GM12878 (cell line): ENCODE data around the gene SIN3B. TPM values are rescaled to one million over a fixed set of nuclear protein-coding genes. Genes with fewer than 3 reads are reported as not detected.

Experiments used
- ATAC-seq: fragments of 200-7000 bp; cut with Tn5 transposase; 3 replicates; pipeline ENCODE4 v1.9.1; 2020; ENCODE audit warnings: mild to moderate bottlenecking, moderate library complexity
- BruUV-seq: library from RNA; stranded (reverse); fragments of 400-500 nt; replicated peaks from 2 replicates; lab custom pipeline; 2021; lab: Mats Ljungman, UMichigan
- CTCF ChIA-PET: fragments of 300-600 bp; sonication (Branson Sonifier 250); formaldehyde crosslinking; extraction: SDS; loops from one replicate; lab custom pipeline; 2021; ENCODE audit warnings: inconsistent platforms; lab: Yijun Ruan, JAX
- POLR2A ChIA-PET: fragments of 350-600 bp; formaldehyde crosslinking; extraction: SDS; loops from one replicate; lab custom pipeline; 2021; ENCODE audit warnings: inconsistent platforms; lab: Charles Lee
- RAD21 ChIA-PET: fragments of 300-600 bp; sonication (Branson Sonifier 250); formaldehyde crosslinking; loops from one replicate; lab custom pipeline; 2023; ENCODE audit warnings: antibody characterized with exemption; ENCODE audit not compliant: unreplicated experiment; lab: Charles Lee
- SMC1A ChIA-PET: fragments of 300-600 bp; sonication (Branson Sonifier 250); formaldehyde crosslinking; loops from one replicate; lab custom pipeline; 2023; ENCODE audit not compliant: unreplicated experiment, uncharacterized antibody; lab: Charles Lee
- DNase-seq: peaks from one replicate; pipeline ENCODE4 v3.0.0-alpha.2; 2011; ENCODE audit warnings: low read depth, low spot score
- FAIRE-seq: peaks from 3 replicates; lab custom pipeline; 2011; peaks lifted over from hg19 to GRCh38; lab: Jason Lieb, UNC
- H2AFZ ChIP-seq: 2 replicates; pipeline ENCODE4 v1.6.0; 2011; ENCODE audit warnings: low read depth, low read length, control low read depth; ENCODE audit not compliant: control insufficient read depth
- H3K27ac ChIP-seq: 2 replicates; pipeline ENCODE4 v1.5.1; 2011; ENCODE audit warnings: control low read depth; ENCODE audit not compliant: control insufficient read depth, insufficient read depth
- H3K27me3 ChIP-seq, 2 experiments: replicated peaks in 1 of 2; 2 replicates each; pipeline versions ENCODE4 v1.6.0 to v1.6.1; 2011; ENCODE audit warnings: low read length in 1 of 2; ENCODE audit not compliant: control insufficient read depth in 2 of 2, insufficient read depth in 2 of 2
- H3K36me3 ChIP-seq, 2 experiments: 2 replicates each; pipeline ENCODE4 v1.5.1; 2011; ENCODE audit warnings: low read length in 1 of 2; ENCODE audit not compliant: control insufficient read depth in 2 of 2, insufficient read depth in 2 of 2
- H3K4me1 ChIP-seq: 2 replicates; pipeline ENCODE4 v1.6.1; 2011; ENCODE audit warnings: mild to moderate bottlenecking, low read length, moderate library complexity, mixed read lengths; ENCODE audit not compliant: control insufficient read depth, insufficient read depth
- H3K4me2 ChIP-seq: 2 replicates; pipeline ENCODE4 v1.6.0; 2011; ENCODE audit warnings: control low read depth; ENCODE audit not compliant: control insufficient read depth, insufficient read depth
- H3K4me3 ChIP-seq: fragments of 200-600 bp; sonication (generic); 2 replicates; pipeline ENCODE4 v1.5.1; 2016
- H3K79me2 ChIP-seq: 2 replicates; pipeline ENCODE4 v1.6.0; 2011; ENCODE audit warnings: low read length; ENCODE audit not compliant: control insufficient read depth, insufficient read depth
- H3K9ac ChIP-seq: 2 replicates; pipeline ENCODE4 v1.8.0; 2011; ENCODE audit warnings: low read length, control low read depth, mixed read lengths; ENCODE audit not compliant: control insufficient read depth, insufficient read depth
- H3K9me3 ChIP-seq: replicated peaks from 3 replicates; pipeline ENCODE4 v1.5.1; 2011; ENCODE audit warnings: mild to moderate bottlenecking, low read length; ENCODE audit not compliant: control insufficient read depth, insufficient read depth
- H4K20me1 ChIP-seq: 2 replicates; pipeline ENCODE4 v1.6.0; 2011; ENCODE audit not compliant: control insufficient read depth, insufficient read depth
- CEBPB ChIP-seq, 2 experiments: fragments of 150-350 bp in 1 of 2; IDR thresholded peaks; 2 replicates each; pipeline ENCODE4 v1.6.1; 2012 to 2014; ENCODE audit warnings: low read depth in 2 of 2, low read length in 2 of 2, borderline replicate concordance in 1 of 2, inconsistent platforms in 1 of 2
- CHD2 ChIP-seq: IDR thresholded peaks from 2 replicates; pipeline ENCODE4 v1.6.1; 2011; ENCODE audit warnings: low read depth, low read length, improper control_type of control experiment, borderline replicate concordance
- CREB1 ChIP-seq: IDR thresholded peaks from 2 replicates; pipeline ENCODE4 v1.6.1; 2012; ENCODE audit warnings: low read depth, mild to moderate bottlenecking, inconsistent platforms
- GATAD2B ChIP-seq: fragments of 450-650 bp; conservative IDR thresholded peaks from 2 replicates; pipeline ENCODE4 v1.6.1; 2017; ENCODE audit warnings: low read depth, mild to moderate bottlenecking, moderate library complexity
- KDM1A ChIP-seq: fragments of 200-600 bp; sonication (generic); IDR thresholded peaks from 2 replicates; pipeline ENCODE4 v1.6.1; 2016; ENCODE audit warnings: borderline replicate concordance
- KLF5 ChIP-seq: fragments of 450-650 bp; IDR thresholded peaks from 2 replicates; pipeline ENCODE4 v1.6.1; 2014; ENCODE audit warnings: mild to moderate bottlenecking; ENCODE audit not compliant: partially characterized antibody
- MYC ChIP-seq: IDR thresholded peaks from 2 replicates; pipeline ENCODE4 v1.6.1; 2011; ENCODE audit warnings: mild to moderate bottlenecking, low read length, moderate library complexity, inconsistent platforms; ENCODE audit not compliant: insufficient read depth, insufficient replicate concordance, insufficient read length, severe bottlenecking
- PAX5 ChIP-seq: IDR thresholded peaks from 2 replicates; pipeline ENCODE4 v1.6.1; 2011; ENCODE audit warnings: low read depth, low read length, borderline replicate concordance
- POU2F2 ChIP-seq: IDR thresholded peaks from 3 replicates; pipeline ENCODE4 v1.6.1; 2011; ENCODE audit warnings: low read depth, mild to moderate bottlenecking, low read length, borderline replicate concordance
- RB1 ChIP-seq: fragments of 450-650 bp; formaldehyde crosslinking; IDR thresholded peaks from 2 replicates; pipeline ENCODE4 v1.6.1; 2017; ENCODE audit warnings: mild to moderate bottlenecking, borderline replicate concordance
- RUNX3 ChIP-seq: IDR thresholded peaks from 2 replicates; pipeline ENCODE4 v1.6.1; 2012; ENCODE audit warnings: low read length, inconsistent platforms
- SIN3A ChIP-seq: IDR thresholded peaks from 2 replicates; pipeline ENCODE4 v1.6.1; 2012; ENCODE audit warnings: low read depth, low read length, improper control_type of control experiment
- SIX5 ChIP-seq: IDR thresholded peaks from 2 replicates; pipeline ENCODE4 v1.6.1; 2011; ENCODE audit warnings: mild to moderate bottlenecking, low read depth, low read length, moderate library complexity; ENCODE audit not compliant: severe bottlenecking
- SMARCA5 ChIP-seq: fragments of 450-650 bp; IDR thresholded peaks from 2 replicates; pipeline ENCODE4 v1.6.1; 2017; ENCODE audit warnings: mild to moderate bottlenecking
- SREBF1 ChIP-seq: IDR thresholded peaks from 2 replicates; pipeline ENCODE4 v1.6.1; 2012; ENCODE audit warnings: mild to moderate bottlenecking, low read length
- TARDBP ChIP-seq: IDR thresholded peaks from 2 replicates; pipeline ENCODE4 v1.6.1; 2016; ENCODE audit warnings: borderline replicate concordance
- TCF3 ChIP-seq: IDR thresholded peaks from 2 replicates; pipeline ENCODE4 v1.6.1; 2012; ENCODE audit warnings: low read depth, mild to moderate bottlenecking, low read length, borderline replicate concordance; ENCODE audit not compliant: insufficient read depth
- ZSCAN29 ChIP-seq: fragments of 450-650 bp; IDR thresholded peaks from 2 replicates; pipeline ENCODE4 v1.6.1; 2017; ENCODE audit warnings: mild to moderate bottlenecking, moderate library complexity
- WGBS: methylation state at CpG from one replicate; pipeline ENCODE4 v1.1.6; 2016; ENCODE audit warnings: low lambda C conversion rate; ENCODE audit not compliant: insufficient replicate concordance, insufficient coverage; ENCODE audit errors: missing lambda C conversion rate; 5-methylcytosine and 5-hydroxymethylcytosine counted together
- in situ Hi-C: fragments of 300-500 bp; cut with MboI; formaldehyde crosslinking; loops from 9 replicates; pipeline ENCODE4 v1.14.3; 2018; ENCODE audit warnings: mixed read lengths
- intact Hi-C: fragments of 100-400 bp; cut with micrococcal nuclease; formaldehyde crosslinking; loops from one replicate; pipeline ENCODE4 v1.14.2; 2022; ENCODE audit not compliant: unreplicated experiment
- polyA plus RNA-seq, 11 experiments: library from polyadenylated mRNA; depleted of rRNA in 4 of 11; unstranded in 6 of 11; stranded (reverse) in 5 of 11; fragments of >200 nt; fragmentation: Nextera tagmentation in 4 of 11; fragmentation: Illumina TruSeq in 1 of 11; extraction: Ambion mirVana in 4 of 11; extraction: Trizol in 1 of 11; gene quantifications; 1 replicate in 1 of 11; 2 replicates in 10 of 11; pipeline versions ENCODE4 v1.2.1 to v1.2.3, GENCODE V29; 2011 to 2016; ENCODE audit warnings: inconsistent platforms in 2 of 11, missing spikeins in 2 of 11, low read depth in 1 of 11
- total RNA-seq, 4 experiments: library from RNA; depleted of rRNA in 3 of 4; stranded (reverse); fragments of >200 nt in 3 of 4; fragmentation: Illumina TruSeq in 1 of 4; extraction: Trizol in 1 of 4; gene quantifications; 2 replicates each; pipeline versions ENCODE4 v1.2.1 to v1.2.3, GENCODE V29; 2013 to 2021
- TF ChIP-seq, protein P1 (sequence below): fragments of 450-650 bp; formaldehyde crosslinking; IDR thresholded peaks from 2 replicates; pipeline ENCODE4 v1.4.0; 2020; ENCODE audit warnings: mild to moderate bottlenecking, moderate library complexity
- TF ChIP-seq, protein P2 (sequence below): fragments of 150-350 bp; IDR thresholded peaks from 2 replicates; pipeline ENCODE4 v1.6.1; 2014; ENCODE audit warnings: mild to moderate bottlenecking, low read depth, low read length

Gene SIN3B
- total and polyA plus RNA-seq, 10 of the 15 experiments (the other 5 are each of a cell fraction or from before 2014, with no cell fraction given) = 0.68 to 34.5 (median 15.8) TPM

DNA sequence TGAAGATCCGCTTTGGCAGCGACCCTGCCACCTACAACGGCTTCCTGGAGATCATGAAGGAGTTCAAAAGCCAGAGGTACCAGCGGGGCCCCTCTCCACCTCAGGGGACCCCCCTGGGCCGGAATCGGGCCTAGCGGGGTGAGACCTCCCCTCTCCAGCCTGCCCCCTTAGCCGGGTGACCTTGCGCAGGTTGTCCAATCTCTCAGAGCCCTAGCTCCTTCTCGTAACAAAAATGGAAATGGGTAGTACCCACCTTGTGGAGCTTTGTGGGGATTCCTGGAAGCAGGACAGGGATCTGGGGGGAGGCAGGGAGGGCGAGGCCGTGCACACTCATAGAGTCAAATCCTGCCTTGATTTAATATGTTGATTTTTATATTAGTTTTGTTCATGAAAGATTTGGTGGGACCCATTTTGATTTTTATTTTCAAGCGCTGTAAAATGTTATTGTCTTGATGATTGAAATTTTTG is 658 bp downstream of the SIN3B start (continued):
- TF ChIP-seq, protein P1, sequence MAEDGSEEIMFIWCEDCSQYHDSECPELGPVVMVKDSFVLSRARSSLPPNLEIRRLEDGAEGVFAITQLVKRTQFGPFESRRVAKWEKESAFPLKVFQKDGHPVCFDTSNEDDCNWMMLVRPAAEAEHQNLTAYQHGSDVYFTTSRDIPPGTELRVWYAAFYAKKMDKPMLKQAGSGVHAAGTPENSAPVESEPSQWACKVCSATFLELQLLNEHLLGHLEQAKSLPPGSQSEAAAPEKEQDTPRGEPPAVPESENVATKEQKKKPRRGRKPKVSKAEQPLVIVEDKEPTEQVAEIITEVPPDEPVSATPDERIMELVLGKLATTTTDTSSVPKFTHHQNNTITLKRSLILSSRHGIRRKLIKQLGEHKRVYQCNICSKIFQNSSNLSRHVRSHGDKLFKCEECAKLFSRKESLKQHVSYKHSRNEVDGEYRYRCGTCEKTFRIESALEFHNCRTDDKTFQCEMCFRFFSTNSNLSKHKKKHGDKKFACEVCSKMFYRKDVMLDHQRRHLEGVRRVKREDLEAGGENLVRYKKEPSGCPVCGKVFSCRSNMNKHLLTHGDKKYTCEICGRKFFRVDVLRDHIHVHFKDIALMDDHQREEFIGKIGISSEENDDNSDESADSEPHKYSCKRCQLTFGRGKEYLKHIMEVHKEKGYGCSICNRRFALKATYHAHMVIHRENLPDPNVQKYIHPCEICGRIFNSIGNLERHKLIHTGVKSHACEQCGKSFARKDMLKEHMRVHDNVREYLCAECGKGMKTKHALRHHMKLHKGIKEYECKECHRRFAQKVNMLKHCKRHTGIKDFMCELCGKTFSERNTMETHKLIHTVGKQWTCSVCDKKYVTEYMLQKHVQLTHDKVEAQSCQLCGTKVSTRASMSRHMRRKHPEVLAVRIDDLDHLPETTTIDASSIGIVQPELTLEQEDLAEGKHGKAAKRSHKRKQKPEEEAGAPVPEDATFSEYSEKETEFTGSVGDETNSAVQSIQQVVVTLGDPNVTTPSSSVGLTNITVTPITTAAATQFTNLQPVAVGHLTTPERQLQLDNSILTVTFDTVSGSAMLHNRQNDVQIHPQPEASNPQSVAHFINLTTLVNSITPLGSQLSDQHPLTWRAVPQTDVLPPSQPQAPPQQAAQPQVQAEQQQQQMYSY = no peak
- no peak for TF ChIP-seq PAX5
- TF ChIP-seq TARDBP = no peak
- no peak for TF ChIP-seq MYC
- TF ChIP-seq, all 136 proteins: peak for 0

DNA sequence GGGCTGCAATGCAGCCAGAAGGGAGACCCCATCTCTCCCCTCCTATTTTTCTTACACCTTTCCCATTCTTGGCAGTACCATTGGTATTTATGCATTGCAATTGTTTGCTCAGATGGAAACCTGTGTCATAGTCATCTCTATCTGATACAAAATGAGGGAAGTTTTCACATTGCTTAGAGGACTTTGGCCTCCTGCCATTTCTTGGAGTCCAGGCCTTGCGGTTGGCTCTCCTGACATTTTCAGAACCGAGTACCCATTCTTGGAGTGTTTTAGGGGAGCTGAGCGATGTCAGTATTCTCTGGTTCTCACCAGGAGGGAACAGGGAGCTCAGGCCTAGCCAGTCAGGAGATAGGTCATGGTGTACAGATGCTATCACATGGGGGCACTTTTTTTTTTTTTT is 1.5 kb downstream of the SIN3B start:
- peaks cover 2 to 6% of the 10 kb centered on the region in 2 experiments for H3K36me3 ChIP-seq
- ChIA-PET RAD21 (no interaction called here), POLR2A (interaction anchor here (0.7 kb wide), 1 partner anchor 1697 kb away, joined by 4 read pairs; no protein-coding TSS in a partner anchor), CTCF (interaction anchor here (0.6 kb wide), 2 partner anchors 14 to 212 kb away, joined by 3 read pairs; no protein-coding TSS in a partner anchor), SMC1A (interaction anchor here (0.6 kb wide), 2 partner anchors 386 to 453 kb away, joined by 3 to 4 read pairs; no protein-coding TSS in a partner anchor)
- in situ Hi-C loops = no loop called here
- no TSS peak for BruUV-seq
- no peak overlapping the region for H2AFZ ChIP-seq
- H3K4me2 ChIP-seq = peak overlapping the region; percentile 97
- FAIRE-seq (no peak), DNase-seq (no peak), ATAC-seq (no peak)
- intact Hi-C loops = loop anchor here (10.0 kb wide), 1 partner anchor 116 kb away; the partner anchor contains the start of gene NWD1
- no peaks in the 10 kb centered on the region for H3K27me3 ChIP-seq
- peaks cover 24% of the 10 kb centered on the region for H3K4me1 ChIP-seq
- WGBS = 70% methylated on average over 3 of the region's 3 CpGs
- no peak overlapping the region for H3K9ac ChIP-seq
- peak overlapping the region; percentile 98 for H3K4me3 ChIP-seq
- H3K27ac ChIP-seq = peak overlapping the region; percentile 20; the same call in 1 of the 2 replicates
- H3K79me2 ChIP-seq = peaks cover 13% of the 10 kb centered on the region
- peaks cover 2% of the 10 kb centered on the region; the same call in 1 of the 3 replicates for H3K9me3 ChIP-seq
- H4K20me1 ChIP-seq = no peaks in the 10 kb centered on the region
- TF ChIP-seq POU2F2 (no peak), KDM1A (no peak), CHD2 (no peak), SMARCA5 (no peak), GATAD2B (no peak), SREBF1 (no peak), CEBPB (IDR thresholded peaks at IDR 0.05; ENCODE audit: borderline replicate concordance in 1 of 2, low read depth in 2 of 2, low read length in 2 of 2) (no peak), KLF5 (no peak), RUNX3 (no peak), TCF3 (no peak), ZSCAN29 (no peak), RB1 (no peak), SIN3A (no peak), CREB1 (no peak), SIX5 (no peak), TARDBP (no peak)
- TF ChIP-seq, protein P2, sequence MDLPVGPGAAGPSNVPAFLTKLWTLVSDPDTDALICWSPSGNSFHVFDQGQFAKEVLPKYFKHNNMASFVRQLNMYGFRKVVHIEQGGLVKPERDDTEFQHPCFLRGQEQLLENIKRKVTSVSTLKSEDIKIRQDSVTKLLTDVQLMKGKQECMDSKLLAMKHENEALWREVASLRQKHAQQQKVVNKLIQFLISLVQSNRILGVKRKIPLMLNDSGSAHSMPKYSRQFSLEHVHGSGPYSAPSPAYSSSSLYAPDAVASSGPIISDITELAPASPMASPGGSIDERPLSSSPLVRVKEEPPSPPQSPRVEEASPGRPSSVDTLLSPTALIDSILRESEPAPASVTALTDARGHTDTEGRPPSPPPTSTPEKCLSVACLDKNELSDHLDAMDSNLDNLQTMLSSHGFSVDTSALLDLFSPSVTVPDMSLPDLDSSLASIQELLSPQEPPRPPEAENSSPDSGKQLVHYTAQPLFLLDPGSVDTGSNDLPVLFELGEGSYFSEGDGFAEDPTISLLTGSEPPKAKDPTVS = no peak
